GM13976 (cell line): ENCODE data around the gene NIPAL3.
"Not testable (repeated sequence)": the region's sequence is repeated elsewhere in the genome, so short reads cannot be mapped to it uniquely, and the experiment has no call there.

Experiments
- DNase-seq: peaks from one replicate; pipeline ENCODE4 v3.0.0; 2012; ENCODE audit warnings: low spot score
- in situ Hi-C: fragments of 300-500 bp; cut with MboI; formaldehyde crosslinking; loops from one replicate; pipeline ENCODE4 v1.12.0; 2022; ENCODE audit warnings: low sequenced_read_pairs, mixed read lengths, inconsistent platforms; ENCODE audit not compliant: unreplicated experiment
- TF ChIP-seq, protein P1 (sequence below): IDR thresholded peaks from 2 replicates; pipeline ENCODE4 v1.5.1; 2012; ENCODE audit warnings: borderline replicate concordance, mild to moderate bottlenecking; ENCODE audit not compliant: insufficient read depth; ENCODE audit errors: extremely low read depth, missing control alignments, control extremely low read depth

The NIPAL3 gene

DNA sequence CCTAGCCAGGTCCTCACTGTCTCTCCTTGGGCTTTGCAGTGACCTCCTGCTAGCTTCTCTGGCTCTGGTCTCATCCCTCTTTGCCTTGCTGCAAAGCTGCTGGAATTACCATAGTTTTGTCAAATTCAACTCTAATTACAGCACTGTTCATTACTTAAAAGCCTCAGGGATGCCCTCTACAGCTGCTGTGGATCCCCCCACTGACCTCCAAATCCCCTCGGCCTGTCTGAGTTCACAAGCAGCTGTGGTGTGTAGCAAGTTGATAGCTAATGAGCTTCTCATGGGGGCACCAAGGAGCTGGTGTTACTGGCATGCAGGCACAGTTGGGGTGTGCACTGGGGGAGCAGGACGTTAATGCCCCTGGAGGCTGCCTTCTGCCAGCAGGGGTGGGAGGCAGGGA, 24.8 kb downstream of the NIPAL3 start:
- no peak for DNase-seq
- TF ChIP-seq, protein P1, sequence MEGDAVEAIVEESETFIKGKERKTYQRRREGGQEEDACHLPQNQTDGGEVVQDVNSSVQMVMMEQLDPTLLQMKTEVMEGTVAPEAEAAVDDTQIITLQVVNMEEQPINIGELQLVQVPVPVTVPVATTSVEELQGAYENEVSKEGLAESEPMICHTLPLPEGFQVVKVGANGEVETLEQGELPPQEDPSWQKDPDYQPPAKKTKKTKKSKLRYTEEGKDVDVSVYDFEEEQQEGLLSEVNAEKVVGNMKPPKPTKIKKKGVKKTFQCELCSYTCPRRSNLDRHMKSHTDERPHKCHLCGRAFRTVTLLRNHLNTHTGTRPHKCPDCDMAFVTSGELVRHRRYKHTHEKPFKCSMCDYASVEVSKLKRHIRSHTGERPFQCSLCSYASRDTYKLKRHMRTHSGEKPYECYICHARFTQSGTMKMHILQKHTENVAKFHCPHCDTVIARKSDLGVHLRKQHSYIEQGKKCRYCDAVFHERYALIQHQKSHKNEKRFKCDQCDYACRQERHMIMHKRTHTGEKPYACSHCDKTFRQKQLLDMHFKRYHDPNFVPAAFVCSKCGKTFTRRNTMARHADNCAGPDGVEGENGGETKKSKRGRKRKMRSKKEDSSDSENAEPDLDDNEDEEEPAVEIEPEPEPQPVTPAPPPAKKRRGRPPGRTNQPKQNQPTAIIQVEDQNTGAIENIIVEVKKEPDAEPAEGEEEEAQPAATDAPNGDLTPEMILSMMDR: no peak
- in situ Hi-C loops: no loop called here

DNA sequence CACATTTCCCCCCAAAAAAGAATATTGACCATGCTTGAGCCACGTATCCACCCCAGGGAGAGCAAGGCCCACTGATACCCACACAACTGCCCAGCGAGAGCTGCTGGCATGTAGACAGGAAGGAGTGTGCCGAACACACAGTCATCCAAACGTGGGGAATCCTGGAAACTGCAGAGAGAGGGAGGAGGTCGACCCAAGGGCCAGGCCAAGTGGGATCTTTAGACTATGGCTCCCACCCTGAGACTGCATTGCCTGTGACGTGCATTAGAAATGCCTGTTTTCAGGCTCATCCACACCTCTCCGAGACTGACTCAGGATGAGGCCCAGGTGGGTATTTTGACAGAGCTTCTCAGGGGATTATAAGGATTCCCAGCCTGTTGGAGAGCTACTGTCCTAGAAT, 25.9 kb downstream of the NIPAL3 start:
- TF ChIP-seq, protein P1: no peak
- DNase-seq: no peak
- in situ Hi-C loops: no loop called here

DNA sequence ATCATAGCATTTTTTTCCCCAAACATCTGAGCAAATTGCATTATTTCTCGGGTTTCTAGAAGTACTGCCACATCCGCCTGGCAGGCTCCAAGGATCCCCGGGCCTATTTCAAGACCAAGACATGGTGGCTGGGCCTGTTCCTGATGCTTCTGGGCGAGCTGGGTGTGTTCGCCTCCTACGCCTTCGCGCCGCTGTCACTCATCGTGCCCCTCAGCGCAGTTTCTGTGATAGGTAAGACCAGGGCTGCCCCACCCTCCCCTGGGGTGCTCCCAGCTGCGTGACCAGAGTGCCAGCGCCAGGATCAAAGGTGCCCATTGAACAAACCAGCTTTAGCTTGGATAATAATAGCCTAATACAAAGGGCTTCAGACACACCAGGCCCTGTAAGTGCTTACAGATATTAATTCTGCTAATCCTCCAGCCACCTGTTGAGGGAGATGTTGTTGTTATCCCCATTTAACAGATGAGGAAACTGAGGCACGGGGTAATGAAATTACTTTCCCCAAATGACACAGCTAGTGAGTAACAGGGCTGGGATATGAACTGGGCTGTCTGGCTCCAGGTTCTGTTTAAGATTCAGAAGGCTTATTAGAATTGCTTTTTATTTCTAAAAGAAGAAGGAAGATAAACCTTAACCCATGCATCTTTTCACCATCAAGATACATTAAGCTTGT, 26.5 kb downstream of the NIPAL3 start:
- no peak for DNase-seq
- in situ Hi-C loops: no loop called here
- TF ChIP-seq, protein P1: no peak

DNA sequence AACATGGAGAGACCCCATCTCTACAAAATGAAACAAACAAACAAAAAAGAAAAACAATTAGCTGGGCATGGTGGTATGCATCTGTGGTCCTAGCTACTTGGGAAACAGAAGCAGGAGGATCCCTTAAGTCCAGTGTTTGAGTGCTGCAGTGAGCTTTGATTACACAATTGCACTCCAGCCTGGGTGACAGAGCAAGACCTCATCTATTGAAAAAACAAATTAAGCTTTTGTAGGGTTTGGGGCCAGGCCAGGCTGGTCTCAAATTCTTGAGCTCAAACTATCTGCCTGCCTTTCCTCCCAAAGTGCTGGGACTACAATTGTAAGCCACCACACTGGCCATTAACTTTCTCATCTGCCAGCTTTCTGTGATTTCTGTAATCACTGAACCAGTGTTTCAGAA, 27.2 kb downstream of the NIPAL3 start:
- DNase-seq: no peak
- in situ Hi-C loops: no loop called here
- TF ChIP-seq, protein P1: no peak

DNA sequence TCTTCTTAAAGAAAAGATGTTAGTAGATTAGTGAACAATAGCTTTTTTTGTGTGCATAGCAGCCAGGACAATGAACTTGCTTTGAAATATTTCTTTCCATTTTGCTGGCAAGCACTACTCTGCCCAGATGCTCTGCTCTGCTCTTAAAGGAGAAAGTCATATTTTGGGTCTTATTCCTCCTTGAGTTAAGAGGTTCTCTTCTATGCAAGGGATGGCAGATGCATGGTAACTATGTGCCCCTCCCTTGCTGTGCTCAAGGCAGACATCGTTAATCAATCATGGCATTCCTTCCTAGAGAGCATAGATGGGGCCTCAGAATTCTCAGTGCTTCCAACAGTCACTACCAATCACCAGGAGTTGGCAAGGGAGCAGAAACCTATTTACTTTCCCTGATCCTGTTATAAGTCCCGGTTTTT, 27.6 kb downstream of the NIPAL3 start:
- DNase-seq: no peak
- in situ Hi-C loops: no loop called here
- TF ChIP-seq, protein P1: no peak

DNA sequence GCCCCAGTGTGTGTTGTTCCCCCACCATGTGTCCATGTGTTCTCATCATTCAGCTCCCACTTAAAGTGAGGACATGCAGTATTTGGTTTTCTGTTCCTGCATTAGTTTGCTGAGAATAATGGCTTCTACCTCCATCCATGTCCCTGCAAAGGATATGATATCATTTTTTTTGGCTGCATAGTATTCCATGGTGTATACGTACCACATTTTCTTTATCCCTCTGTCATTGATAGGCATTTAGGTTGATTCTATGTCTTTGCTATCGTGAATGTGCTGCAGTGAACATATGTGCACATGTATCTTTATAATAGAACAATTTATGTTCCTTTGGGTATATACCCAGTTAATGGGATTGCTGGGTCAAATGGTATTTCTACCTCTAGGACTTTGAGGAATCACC, 30.8 kb downstream of the NIPAL3 start:
- in situ Hi-C loops, DNase-seq: not testable (repeated sequence)

DNA sequence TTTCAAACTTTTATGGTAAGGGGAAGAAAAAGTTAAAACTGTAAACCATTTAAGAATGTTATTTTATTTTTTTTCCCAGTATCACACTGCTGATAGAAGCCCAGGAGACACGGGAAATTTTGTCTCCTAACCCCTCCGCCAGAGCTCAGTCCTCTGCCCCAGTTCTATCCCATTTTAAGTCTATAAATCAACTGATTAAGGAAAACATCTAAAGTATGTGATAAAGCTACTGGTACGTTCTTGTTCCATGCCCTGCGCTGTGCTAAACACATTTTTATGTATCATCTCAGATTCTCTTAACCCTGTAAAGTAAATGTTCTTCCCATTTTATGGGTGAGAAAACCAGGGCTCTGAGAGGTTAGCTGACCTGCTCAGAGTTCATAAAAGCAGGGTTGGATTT, 34.7 kb downstream of the NIPAL3 start:
- in situ Hi-C loops: no loop called here
- TF ChIP-seq, protein P1: no peak
- no peak for DNase-seq
